ACC112 (cell line): ENCODE results near the gene ADAMTS2.

ENCODE experiments used
- H2AFZ ChIP-seq: fragments of 200-600 bp; sonication (generic); one replicate; pipeline ENCODE4 v1.6.0; 2017; ENCODE audit warnings: antibody characterized with exemption, low read length; ENCODE audit not compliant: unreplicated experiment
- H3K27ac ChIP-seq: fragments of 200-600 bp; sonication (generic); 2 replicates; pipeline ENCODE4 v1.5.1; 2014; ENCODE audit warnings: low read depth, mild to moderate bottlenecking, antibody characterized with exemption, low read length, moderate library complexity
- H3K27me3 ChIP-seq: fragments of 200-600 bp; sonication (generic); 2 replicates; pipeline ENCODE4 v1.6.1; 2014; ENCODE audit warnings: mild to moderate bottlenecking, antibody characterized with exemption, low read length, moderate library complexity, mixed read lengths; ENCODE audit not compliant: insufficient read depth
- H3K36me3 ChIP-seq: fragments of 200-600 bp; sonication (generic); 2 replicates; pipeline ENCODE4 v1.6.1; 2016; ENCODE audit warnings: mild to moderate bottlenecking, antibody characterized with exemption, low read length, moderate library complexity, mixed read lengths; ENCODE audit not compliant: insufficient read depth
- H3K4me1 ChIP-seq: fragments of 200-600 bp; sonication (generic); one replicate; pipeline ENCODE4 v1.6.1; 2016; ENCODE audit warnings: low read length, mixed read lengths; ENCODE audit not compliant: insufficient read depth, unreplicated experiment, control insufficient read depth
- H3K4me3 ChIP-seq: fragments of 200-600 bp; sonication (generic); 2 replicates; pipeline ENCODE4 v1.5.1; 2014; ENCODE audit warnings: mild to moderate bottlenecking, low read depth, low read length
- H3K79me2 ChIP-seq: fragments of 200-600 bp; sonication (generic); one replicate; pipeline ENCODE4 v1.6.0; 2016; ENCODE audit warnings: low read length; ENCODE audit not compliant: control insufficient read depth, unreplicated experiment, insufficient read depth

The ADAMTS2 gene

GRCh38 chr5:179225387-179225786, 119.9 kb downstream of the ADAMTS2 start:
- Histone ChIP-seq H3K36me3 (peaks cover 14% of the 10 kb centered on the region; the same call in 1 of the 2 replicates), H3K79me2 (peaks cover 24% of the 10 kb centered on the region), H3K4me1 (no peaks in the 10 kb centered on the region), H3K27me3 (no peaks in the 10 kb centered on the region), H3K4me3 (no peak overlapping the region), H2AFZ (no peak overlapping the region), H3K27ac (no peak overlapping the region)

DNA sequence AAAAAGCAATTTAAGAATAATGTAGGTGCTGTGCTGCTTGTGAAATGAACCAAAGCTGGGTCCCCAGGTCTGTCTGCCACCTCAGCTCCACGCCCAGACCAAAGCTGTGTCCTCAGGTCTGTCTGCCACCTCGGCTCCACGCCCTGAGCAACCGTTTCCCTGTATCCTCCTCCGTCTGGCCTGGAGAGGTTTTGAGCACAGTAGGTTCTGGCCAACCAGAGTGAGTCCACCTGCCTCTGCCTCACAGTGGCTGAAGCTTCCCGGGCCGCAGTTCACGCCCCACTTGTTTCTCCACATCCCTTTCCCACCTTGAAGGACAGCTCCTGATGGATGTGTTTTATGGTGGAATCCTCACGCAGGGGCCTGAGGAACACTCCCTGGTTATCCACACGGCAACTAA, 120.5 kb downstream of the ADAMTS2 start:
- Histone ChIP-seq H3K27me3 (no peaks in the 10 kb centered on the region), H3K79me2 (peaks cover 24% of the 10 kb centered on the region), H3K27ac (no peak overlapping the region), H2AFZ (no peak overlapping the region), H3K4me1 (no peaks in the 10 kb centered on the region), H3K36me3 (peaks cover 10% of the 10 kb centered on the region; the same call in 1 of the 2 replicates), H3K4me3 (no peak overlapping the region)

DNA sequence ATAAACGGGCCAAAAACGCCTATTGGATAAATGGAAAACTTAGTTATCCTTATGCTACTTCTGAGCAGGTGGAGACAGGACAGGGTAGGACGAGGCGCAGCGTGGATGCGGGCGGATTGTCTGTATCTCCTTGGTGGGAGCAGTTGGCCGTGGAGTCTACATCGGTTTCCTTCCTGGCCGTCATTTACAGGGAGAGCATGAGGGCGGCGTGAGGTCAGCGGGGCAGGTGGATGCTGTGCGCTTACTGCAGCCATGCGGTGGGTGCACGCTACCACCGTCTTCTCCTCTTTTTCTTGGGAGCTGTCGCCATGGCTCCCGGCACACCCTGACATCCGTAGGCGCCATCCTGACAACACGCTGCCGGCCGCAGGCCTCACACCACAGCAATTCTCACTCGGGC, 121.3 kb downstream of the ADAMTS2 start:
- Histone ChIP-seq H3K27me3 (no peaks in the 10 kb centered on the region), H3K27ac (no peak overlapping the region), H3K79me2 (peaks cover 24% of the 10 kb centered on the region), H3K4me3 (no peak overlapping the region), H2AFZ (no peak overlapping the region), H3K4me1 (no peaks in the 10 kb centered on the region), H3K36me3 (peaks cover 10% of the 10 kb centered on the region; the same call in 1 of the 2 replicates)

DNA sequence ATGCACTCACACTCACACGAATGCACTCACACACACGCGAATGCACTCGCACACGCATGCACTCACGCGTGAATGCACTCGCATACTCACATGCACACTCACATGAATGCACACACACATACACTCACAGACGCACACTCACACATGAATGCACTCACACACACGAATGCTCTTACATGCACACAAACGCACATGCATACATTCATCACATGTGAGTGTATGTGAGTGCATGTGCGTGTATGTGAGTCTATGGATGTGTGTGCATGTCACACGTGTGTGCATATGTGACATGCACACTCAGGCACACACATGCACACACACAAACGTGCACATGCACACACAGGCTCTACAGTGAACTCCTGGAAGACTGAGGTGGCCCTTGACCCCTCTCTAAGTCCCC, 121.7 kb downstream of the ADAMTS2 start:
- no peak overlapping the region for H2AFZ ChIP-seq
- no peaks in the 10 kb centered on the region for H3K27me3 ChIP-seq
- no peak overlapping the region for H3K4me3 ChIP-seq
- peaks cover under 1% of the 10 kb centered on the region for H3K4me1 ChIP-seq
- no peak overlapping the region for H3K27ac ChIP-seq
- peaks cover 10% of the 10 kb centered on the region; the same call in 1 of the 2 replicates for H3K36me3 ChIP-seq
- peaks cover 24% of the 10 kb centered on the region for H3K79me2 ChIP-seq

GRCh38 chr5:179222246-179223017, 122.8 kb downstream of the ADAMTS2 start:
- peaks cover 6% of the 10 kb centered on the region for H3K4me1 ChIP-seq
- H3K36me3 ChIP-seq, result peaks cover 10% of the 10 kb centered on the region; the same call in 1 of the 2 replicates
- H3K79me2 ChIP-seq, result peaks cover 20% of the 10 kb centered on the region
- H3K4me3 ChIP-seq, result no peak overlapping the region
- no peaks in the 10 kb centered on the region for H3K27me3 ChIP-seq
- no peak overlapping the region for H2AFZ ChIP-seq
- H3K27ac ChIP-seq, result no peak overlapping the region

- Histone ChIP-seq H3K27ac (no peak overlapping the region), H3K27me3 (no peaks in the 10 kb centered on the region), H3K4me3 (no peak overlapping the region), H3K36me3 (peaks cover 10% of the 10 kb centered on the region; the same call in 1 of the 2 replicates), H2AFZ (no peak overlapping the region), H3K4me1 (peaks cover 10% of the 10 kb centered on the region), H3K79me2 (peaks cover 20% of the 10 kb centered on the region)
Measured at GRCh38 chr5:179221877-179222220, 123.4 kb downstream of the ADAMTS2 start.

DNA sequence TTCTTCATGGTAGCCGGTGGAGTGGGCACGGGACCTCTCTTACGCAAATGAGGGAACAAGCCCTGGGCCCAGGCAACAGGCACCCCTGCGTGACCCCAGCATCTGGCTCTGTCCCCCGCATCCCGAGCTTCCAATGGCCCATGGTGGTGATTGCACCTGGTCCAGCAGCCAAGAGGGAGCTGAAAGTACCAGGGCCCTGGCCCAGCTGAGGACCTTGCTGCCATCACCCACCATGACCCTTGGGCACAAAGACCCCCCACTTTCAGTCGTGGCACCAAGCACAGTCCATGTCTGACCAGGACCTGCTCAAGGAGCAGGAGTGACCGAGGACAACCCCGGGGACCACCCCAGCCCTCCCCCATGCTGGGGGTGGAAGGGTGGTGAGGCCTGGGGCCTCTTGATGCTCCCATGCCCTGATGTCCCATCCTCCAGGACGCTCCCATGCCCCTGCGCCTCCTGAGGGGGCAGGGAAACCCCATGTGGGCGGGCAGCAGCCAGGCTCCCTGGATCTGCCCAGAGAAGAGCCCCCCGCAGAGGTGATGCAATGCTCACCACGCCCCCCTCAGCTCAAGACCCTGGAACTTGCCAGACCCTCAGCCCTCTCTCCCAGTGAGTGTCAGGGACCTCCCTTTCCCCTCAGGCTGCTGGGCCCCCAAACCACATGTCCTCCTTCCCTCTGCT, 123.9 kb downstream of the ADAMTS2 start:
- peaks cover 10% of the 10 kb centered on the region; the same call in 1 of the 2 replicates for H3K36me3 ChIP-seq
- H3K4me3 ChIP-seq, result no peak overlapping the region
- peaks cover 10% of the 10 kb centered on the region for H3K4me1 ChIP-seq

GRCh38 chr5:179220716-179221115, 124.5 kb downstream of the ADAMTS2 start:
- Histone ChIP-seq H3K36me3 (peaks cover 10% of the 10 kb centered on the region; the same call in 1 of the 2 replicates), H3K79me2 (peaks cover 22% of the 10 kb centered on the region), H3K4me1 (peaks cover 14% of the 10 kb centered on the region), H3K4me3 (no peak overlapping the region), H3K27me3 (no peaks in the 10 kb centered on the region), H3K27ac (no peak overlapping the region), H2AFZ (no peak overlapping the region)

More for the DNA sequence above, 123.9 kb downstream of the ADAMTS2 start:
- Histone ChIP-seq H3K27me3 (no peaks in the 10 kb centered on the region), H3K79me2 (peaks cover 20% of the 10 kb centered on the region), H3K27ac (no peak overlapping the region), H2AFZ (no peak overlapping the region)

GRCh38 chr5:179219661-179220620, 125.3 kb downstream of the ADAMTS2 start:
- peaks cover 10% of the 10 kb centered on the region; the same call in 1 of the 2 replicates for H3K36me3 ChIP-seq

GRCh38 chr5:179218943-179219330, 126.3 kb downstream of the ADAMTS2 start:
- H3K27ac ChIP-seq, result no peak overlapping the region
- H3K27me3 ChIP-seq, result no peaks in the 10 kb centered on the region
- no peak overlapping the region for H2AFZ ChIP-seq
- peaks cover 5% of the 10 kb centered on the region; the same call in 1 of the 2 replicates for H3K36me3 ChIP-seq
- peaks cover 17% of the 10 kb centered on the region for H3K79me2 ChIP-seq
- H3K4me3 ChIP-seq, result no peak overlapping the region
- H3K4me1 ChIP-seq, result peaks cover 19% of the 10 kb centered on the region

More at GRCh38 chr5:179219661-179220620, 125.3 kb downstream of the ADAMTS2 start:
- peaks cover 23% of the 10 kb centered on the region for H3K79me2 ChIP-seq
- no peak overlapping the region for H2AFZ ChIP-seq
- H3K4me1 ChIP-seq, result peaks cover 19% of the 10 kb centered on the region
- no peak overlapping the region for H3K27ac ChIP-seq
- H3K4me3 ChIP-seq, result no peak overlapping the region
- H3K27me3 ChIP-seq, result no peaks in the 10 kb centered on the region
